Activated naive CD4-positive, alpha-beta T cell treated with anti-CD3 and anti-CD28 coated beads, Interleukin-2, amount 50 U/mL, for 72 hours (primary cell): ENCODE results near the gene ARHGEF16. TPM values are rescaled to one million over a fixed set of nuclear protein-coding genes. Genes with fewer than 3 reads are reported as not detected.

Source experiments
- ATAC-seq, 2 donors: fragments of 150-1000 bp; cut with Tn5 transposase; 2 replicates each; pipeline ENCODE4 v1.10.0; 2021; ENCODE audit warnings: mild to moderate bottlenecking in 2 of 2, moderate library complexity in 2 of 2
- DNase-seq, 2 donors: peaks; one replicate each; pipeline ENCODE4 v3.0.0; 2021 to 2022; ENCODE audit warnings: low spot score in 2 of 2
- H3K27ac Mint-ChIP-seq, 2 donors: one replicate each; pipeline ENCODE4 v1.8.0; 2022; ENCODE audit warnings: mild to moderate bottlenecking in 2 of 2, mixed read lengths in 2 of 2
- H3K36me3 Mint-ChIP-seq, 2 donors: one replicate each; pipeline ENCODE4 v1.8.0; 2022; ENCODE audit warnings: mixed read lengths in 2 of 2
- H3K9me3 Mint-ChIP-seq, 2 donors: one replicate each; pipeline ENCODE4 v1.8.0; 2022; ENCODE audit warnings: mixed read lengths in 2 of 2
- total RNA-seq, 2 donors: library from RNA; stranded (reverse); gene quantifications; one replicate each; pipeline ENCODE4 v1.2.3, GENCODE V29; 2022

Gene ARHGEF16
- total RNA-seq, 2 donors from 2014 or later, result 0.46 TPM; not detected in 1

DNA sequence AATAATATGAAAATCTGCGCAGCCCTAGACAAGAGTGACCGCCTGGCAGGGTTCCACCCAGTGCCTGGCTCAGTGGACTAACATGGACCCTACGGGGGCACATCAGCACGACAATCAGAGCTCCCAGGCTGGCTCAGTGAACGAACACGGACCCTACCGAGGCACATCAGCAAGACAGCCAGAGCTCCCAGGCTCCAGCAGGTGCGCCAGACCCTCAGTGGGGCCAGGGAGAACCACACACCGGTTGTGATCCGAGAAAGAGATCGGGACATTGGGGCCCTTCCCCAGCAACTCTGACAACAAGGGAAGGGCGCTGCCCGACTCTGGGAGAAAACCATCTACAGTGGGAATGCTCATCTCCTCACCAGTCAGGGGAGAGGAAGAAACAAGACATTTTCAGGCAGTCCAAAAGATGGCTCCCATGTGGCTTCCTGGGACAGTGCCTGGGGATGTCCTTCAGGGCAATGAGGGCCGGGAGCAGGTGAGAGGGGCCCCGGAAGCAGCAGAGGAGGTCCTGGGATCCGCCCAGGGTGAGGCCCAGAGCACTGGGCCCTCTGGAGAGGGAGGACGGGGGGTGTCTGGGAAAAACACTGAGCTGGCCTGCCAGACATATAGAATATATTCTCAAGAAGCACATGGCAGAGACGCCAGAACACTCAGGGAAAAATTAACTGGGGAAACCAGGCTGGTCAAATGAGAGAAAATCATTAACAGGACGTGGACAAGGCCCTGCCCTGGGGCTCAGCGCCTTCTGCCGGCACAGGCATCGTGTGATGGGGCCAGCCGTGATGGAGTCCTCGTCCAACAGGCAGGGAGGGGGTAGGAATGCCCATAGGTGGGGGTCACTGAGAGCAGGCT is 4.8 kb downstream of the ARHGEF16 start:
- peak overlapping the region in 1 of 2 donors; percentile 11 for H3K27ac Mint-ChIP-seq
- no peak for ATAC-seq
- no peaks in the 10 kb centered on the region for H3K9me3 Mint-ChIP-seq
- H3K36me3 Mint-ChIP-seq, result no peaks in the 10 kb centered on the region
- DNase-seq, result no peak

GRCh38 chr1:3459940-3460671 is 5.6 kb downstream of the ARHGEF16 start:
- Mint-ChIP-seq H3K27ac (peak overlapping the region in 1 of 2 donors; percentile 11), H3K9me3 (no peaks in the 10 kb centered on the region), H3K36me3 (no peaks in the 10 kb centered on the region)
- DNase-seq (no peak), ATAC-seq (no peak)

DNA sequence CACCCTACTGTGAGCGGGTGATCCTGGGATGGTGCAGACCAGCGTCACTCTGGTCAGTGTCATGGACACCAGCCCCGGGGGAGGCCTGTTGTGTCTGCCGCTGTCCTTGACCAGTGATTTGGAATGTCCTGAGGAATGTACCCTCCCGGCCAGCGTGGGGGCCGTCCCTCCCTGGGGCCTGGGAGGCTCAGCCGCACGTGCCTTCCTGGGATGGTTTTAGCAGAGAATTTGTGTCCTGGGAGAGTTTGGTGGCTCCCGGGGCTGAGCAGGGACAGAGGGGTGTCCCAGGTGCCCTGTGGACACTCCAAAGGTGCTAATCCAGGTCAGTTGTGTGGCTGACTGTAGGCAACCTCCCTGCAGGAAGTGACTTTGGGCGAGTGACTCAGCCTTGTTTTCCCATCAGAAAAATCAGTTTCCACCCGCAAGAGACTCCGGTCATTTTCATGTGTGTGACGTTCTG is 6.2 kb downstream of the ARHGEF16 start:
- DNase-seq, result no peak
- Mint-ChIP-seq H3K36me3 (no peaks in the 10 kb centered on the region), H3K27ac (no peak overlapping the region), H3K9me3 (no peaks in the 10 kb centered on the region)
- ATAC-seq, result no peak

GRCh38 chr1:3461238-3461933 is 6.9 kb downstream of the ARHGEF16 start:
- H3K36me3 Mint-ChIP-seq, result no peaks in the 10 kb centered on the region
- no peak overlapping the region for H3K27ac Mint-ChIP-seq
- ATAC-seq (no peak), DNase-seq (no peak)
- H3K9me3 Mint-ChIP-seq, result no peaks in the 10 kb centered on the region

GRCh38 chr1:3461934-3462275 is 7.4 kb downstream of the ARHGEF16 start:
- no peak for ATAC-seq

DNA sequence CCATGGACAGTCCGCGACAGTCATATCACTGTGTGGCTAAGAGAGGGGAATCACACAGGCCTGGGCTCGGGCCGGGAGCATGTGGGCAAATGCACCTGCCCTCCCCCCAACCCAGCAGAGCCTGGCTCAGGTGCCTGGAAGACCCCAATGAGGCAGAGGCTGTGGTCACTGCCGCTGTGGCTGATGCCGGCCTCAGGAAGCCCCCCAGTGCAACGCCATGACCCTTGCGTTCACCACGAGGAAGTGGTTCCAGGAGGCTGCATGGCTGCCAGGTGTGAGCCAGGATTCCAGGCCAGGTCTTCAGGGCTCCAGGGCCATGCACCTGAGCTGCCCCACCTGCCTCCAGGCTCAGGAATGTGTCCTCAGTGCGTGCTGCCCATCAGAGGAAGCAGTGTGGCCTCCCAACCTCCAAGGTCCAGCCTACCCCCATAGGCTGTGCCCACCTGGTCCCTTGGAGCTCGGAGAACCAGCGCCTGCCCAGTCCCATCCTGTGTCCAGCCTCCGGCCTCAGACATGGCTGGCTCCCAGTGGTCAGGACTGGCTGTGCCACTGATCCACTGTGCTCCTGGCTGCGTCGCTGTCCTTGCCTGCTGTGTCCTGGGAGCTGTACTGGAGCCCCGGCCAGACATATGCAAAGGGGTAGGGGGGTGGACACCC is 8.0 kb downstream of the ARHGEF16 start:
- Mint-ChIP-seq H3K27ac (no peak overlapping the region), H3K36me3 (no peaks in the 10 kb centered on the region), H3K9me3 (no peaks in the 10 kb centered on the region)
- DNase-seq (no peak), ATAC-seq (no peak)

More at GRCh38 chr1:3461934-3462275, 7.4 kb downstream of the ARHGEF16 start:
- Mint-ChIP-seq H3K9me3 (no peaks in the 10 kb centered on the region), H3K36me3 (no peaks in the 10 kb centered on the region), H3K27ac (no peak overlapping the region)
- DNase-seq, result no peak

DNA sequence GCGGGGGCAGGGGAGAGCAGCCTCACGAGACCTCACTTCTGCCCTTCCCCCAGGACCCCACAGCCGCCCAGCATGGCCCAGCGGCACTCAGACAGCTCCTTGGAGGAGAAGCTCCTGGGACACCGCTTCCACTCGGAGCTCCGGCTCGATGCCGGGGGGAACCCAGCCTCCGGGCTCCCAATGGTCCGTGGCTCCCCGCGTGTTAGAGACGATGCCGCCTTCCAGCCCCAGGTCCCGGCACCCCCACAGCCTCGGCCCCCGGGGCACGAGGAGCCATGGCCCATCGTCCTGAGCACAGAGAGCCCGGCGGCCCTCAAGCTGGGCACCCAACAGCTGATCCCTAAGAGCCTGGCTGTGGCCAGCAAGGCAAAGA is 8.5 kb downstream of the ARHGEF16 start:
- ATAC-seq (no peak), DNase-seq (no peak)
- no peaks in the 10 kb centered on the region for H3K36me3 Mint-ChIP-seq
- no peaks in the 10 kb centered on the region for H3K9me3 Mint-ChIP-seq
- H3K27ac Mint-ChIP-seq, result no peak overlapping the region

- H3K27ac Mint-ChIP-seq, result no peak overlapping the region
These were observed 9.0 kb downstream of the ARHGEF16 start for GRCh38 chr1:3463408-3463863.

GRCh38 chr1:3463891-3464648 is 9.6 kb downstream of the ARHGEF16 start:
- ATAC-seq, result no peak
- Mint-ChIP-seq H3K9me3 (no peaks in the 10 kb centered on the region), H3K36me3 (no peaks in the 10 kb centered on the region), H3K27ac (no peak overlapping the region)
- no peak for DNase-seq

More at GRCh38 chr1:3463408-3463863, 9.0 kb downstream of the ARHGEF16 start:
- Mint-ChIP-seq H3K9me3 (no peaks in the 10 kb centered on the region), H3K36me3 (no peaks in the 10 kb centered on the region)
- DNase-seq (no peak), ATAC-seq (no peak)

- Mint-ChIP-seq H3K36me3 (no peaks in the 10 kb centered on the region), H3K27ac (no peak overlapping the region), H3K9me3 (no peaks in the 10 kb centered on the region)
- ATAC-seq, result no peak
- DNase-seq, result no peak
These were observed 10.2 kb downstream of the ARHGEF16 start for GRCh38 chr1:3464649-3465025.

- Mint-ChIP-seq H3K9me3 (no peaks in the 10 kb centered on the region), H3K36me3 (no peaks in the 10 kb centered on the region), H3K27ac (peak overlapping the region in 1 of 2 donors; percentile 29)
- ATAC-seq (no peak), DNase-seq (no peak)
These were observed 10.8 kb downstream of the ARHGEF16 start for GRCh38 chr1:3465091-3465934.

DNA sequence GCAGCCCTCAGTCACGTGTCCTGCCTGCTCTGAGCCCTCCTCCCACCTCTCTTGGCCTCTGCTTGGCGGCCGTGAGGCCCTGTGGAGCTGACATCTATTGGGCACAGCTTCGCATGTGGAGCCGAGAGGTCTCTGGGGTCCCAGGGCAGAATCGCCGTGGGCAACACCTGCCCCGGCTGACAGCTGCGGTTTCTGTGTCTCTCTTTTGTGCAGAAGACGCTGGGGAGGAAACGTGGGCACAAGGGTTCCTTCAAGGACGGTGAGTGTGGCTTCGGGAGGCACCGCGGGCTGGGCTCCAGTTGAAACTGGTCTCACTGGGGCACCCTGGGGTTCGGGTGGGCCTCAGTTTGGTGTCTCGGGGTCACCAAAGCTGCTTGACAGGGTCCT is 11.5 kb downstream of the ARHGEF16 start:
- Mint-ChIP-seq H3K36me3 (no peaks in the 10 kb centered on the region), H3K27ac (peak overlapping the region in 1 of 2 donors; percentile 29), H3K9me3 (no peaks in the 10 kb centered on the region)
- ATAC-seq (peak in 1 of 2 donors; percentile 11), DNase-seq (no peak)

DNA sequence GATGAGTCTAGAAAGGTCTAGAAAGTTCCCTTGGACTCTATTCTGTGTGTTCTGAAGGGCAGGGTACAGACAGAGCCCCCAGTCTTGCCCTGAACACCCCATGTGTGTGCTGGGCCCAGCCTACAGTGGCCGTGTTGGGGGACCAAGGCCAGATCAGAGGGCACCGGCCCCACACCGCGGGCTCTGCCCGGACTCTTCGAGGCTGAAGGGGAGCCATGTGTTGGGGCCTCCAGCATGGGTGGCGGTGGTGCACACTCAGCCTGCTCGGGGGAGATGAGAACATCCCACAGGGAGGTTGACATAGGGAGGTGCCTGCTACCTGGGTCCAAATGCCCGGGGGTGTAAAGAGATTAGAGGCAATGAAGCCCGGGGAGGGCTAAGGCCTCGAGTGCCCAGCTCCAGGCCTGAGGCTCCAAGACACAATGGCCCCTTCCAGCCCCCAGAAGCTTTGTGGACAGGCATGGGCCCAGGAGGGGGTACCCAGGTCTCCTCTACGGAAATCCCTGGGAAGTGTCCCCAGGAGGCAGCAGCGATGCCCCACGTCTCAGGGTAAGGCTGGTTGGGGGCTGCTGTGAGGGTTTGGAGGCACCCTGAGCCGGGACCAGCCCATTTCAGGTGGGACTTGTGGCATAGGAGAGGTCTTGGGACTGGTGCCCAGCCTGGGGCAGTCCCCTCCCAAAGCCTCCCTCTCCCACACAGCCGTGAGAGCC is 12.1 kb downstream of the ARHGEF16 start:
- no peaks in the 10 kb centered on the region for H3K9me3 Mint-ChIP-seq

GRCh38 chr1:3467096-3468036 is 12.9 kb downstream of the ARHGEF16 start:
- H3K27ac Mint-ChIP-seq, result no peak overlapping the region
- H3K9me3 Mint-ChIP-seq, result no peaks in the 10 kb centered on the region
- DNase-seq, result no peak
- no peaks in the 10 kb centered on the region for H3K36me3 Mint-ChIP-seq
- ATAC-seq, result no peak

More for the DNA sequence above, 12.1 kb downstream of the ARHGEF16 start:
- Mint-ChIP-seq H3K27ac (no peak overlapping the region), H3K36me3 (no peaks in the 10 kb centered on the region)
- DNase-seq (no peak), ATAC-seq (no peak)
